GM13976 (cell line): ENCODE data around the gene MUSTN1.

Experiments used
- DNase-seq: peaks from one replicate; pipeline ENCODE4 v3.0.0; 2012; ENCODE audit warnings: low spot score
- CTCF ChIP-seq: IDR thresholded peaks from 2 replicates; pipeline ENCODE4 v1.5.1; 2012; ENCODE audit warnings: borderline replicate concordance, mild to moderate bottlenecking; ENCODE audit not compliant: insufficient read depth; ENCODE audit errors: extremely low read depth, missing control alignments, control extremely low read depth
- in situ Hi-C: fragments of 300-500 bp; cut with MboI; formaldehyde crosslinking; loops from one replicate; pipeline ENCODE4 v1.12.0; 2022; ENCODE audit warnings: low sequenced_read_pairs, mixed read lengths, inconsistent platforms; ENCODE audit not compliant: unreplicated experiment

The MUSTN1 gene

GRCh38 chr3:52813810-52814209 is 21.0 kb downstream of the MUSTN1 start:
- in situ Hi-C loops, result no loop called here
- no peak for DNase-seq
- no peak for TF ChIP-seq CTCF

- TF ChIP-seq CTCF, result no peak
- DNase-seq, result no peak
- in situ Hi-C loops, result no loop called here
These were observed 23.3 kb downstream of the MUSTN1 start for GRCh38 chr3:52811452-52812011.

GRCh38 chr3:52810923-52811322 is 23.9 kb downstream of the MUSTN1 start:
- in situ Hi-C loops, result no loop called here
- no peak for DNase-seq
- TF ChIP-seq CTCF, result no peak

GRCh38 chr3:52809662-52810377 is 25.0 kb downstream of the MUSTN1 start:
- no peak for DNase-seq
- TF ChIP-seq CTCF, result no peak
- in situ Hi-C loops, result no loop called here

GRCh38 chr3:52809149-52809548 is 25.7 kb downstream of the MUSTN1 start:
- DNase-seq, result no peak
- TF ChIP-seq CTCF, result no peak
- in situ Hi-C loops, result no loop called here

- TF ChIP-seq CTCF, result no peak
- in situ Hi-C loops, result no loop called here
- DNase-seq, result no peak
These were observed 29.4 kb downstream of the MUSTN1 start for GRCh38 chr3:52805270-52806039.
